Measurements from ENCODE around the gene DNASE1L2. TPM values are rescaled to one million over a fixed set of nuclear protein-coding genes. Genes with fewer than 3 reads are reported as not detected.
"Not testable (repeated sequence)": the region's sequence is repeated elsewhere in the genome, so short reads cannot be mapped to it uniquely, and the experiment has no call there.

Gene DNASE1L2
- polyA plus RNA-seq, 1 experiment = 0.38 TPM

DNA sequence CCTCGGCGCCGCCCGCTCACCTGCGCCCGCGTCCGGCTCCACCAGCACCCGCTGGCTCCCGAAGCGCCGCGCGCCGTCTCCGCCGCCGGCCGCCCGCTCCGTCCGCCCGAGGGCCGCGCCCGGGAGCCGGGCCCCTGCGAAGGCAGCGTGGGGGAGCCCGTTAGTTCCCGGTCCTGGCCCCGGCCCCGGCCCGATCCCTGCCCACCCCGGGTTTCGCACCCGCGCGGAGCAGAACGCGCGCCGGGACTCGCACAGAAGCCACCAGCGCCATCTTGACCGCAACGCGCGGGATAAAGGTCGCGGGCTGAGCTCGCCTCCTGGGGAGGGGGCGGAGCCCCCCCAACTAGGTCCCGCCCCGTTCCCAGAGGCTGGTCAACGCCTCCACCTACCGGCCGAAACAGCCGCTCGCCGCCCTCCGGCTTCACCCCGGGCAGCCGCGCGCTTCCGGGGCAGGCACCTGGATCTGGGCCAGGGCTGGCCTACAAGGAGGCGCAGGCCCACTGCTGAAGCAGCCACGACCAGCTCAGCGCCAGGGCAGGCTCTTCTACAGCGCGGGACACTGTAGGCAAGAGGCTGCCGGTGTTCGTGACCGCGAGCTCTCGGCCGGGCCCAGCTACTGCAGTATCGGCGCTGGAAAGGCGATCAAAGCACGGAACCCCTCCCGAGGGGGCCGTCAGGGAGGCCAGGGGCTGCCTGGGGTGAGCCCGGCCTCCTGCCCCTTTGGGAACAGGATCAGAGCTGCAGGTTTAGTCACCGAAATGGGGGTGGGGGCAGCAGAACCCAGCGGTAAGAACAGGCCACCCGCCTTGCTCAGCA is 15.3 kb downstream of the DNASE1L2 start, which contains the start of gene ECI1:
ECI1 (minus strand) TSS at position 292 of the 816 bp plus-strand sequence; CDS start at position 271, 21 bp downstream.
- H3K36me3 ChIP-seq (ENCODE audit: control insufficient read depth, insufficient read depth, low read length) = peaks cover 23% of the 10 kb centered on the region
- CTCF ChIA-PET = interaction anchor here (0.7 to 1.6 kb wide), 16 partner anchors 11 to 250 kb away, joined by 3 to 5 read pairs (median 3); partner anchors contain the start of genes CASKIN1 and RNPS1

GRCh38 chr16:2252806-2253148 is 16.5 kb downstream of the DNASE1L2 start:
- TF ChIP-seq, protein P1, sequence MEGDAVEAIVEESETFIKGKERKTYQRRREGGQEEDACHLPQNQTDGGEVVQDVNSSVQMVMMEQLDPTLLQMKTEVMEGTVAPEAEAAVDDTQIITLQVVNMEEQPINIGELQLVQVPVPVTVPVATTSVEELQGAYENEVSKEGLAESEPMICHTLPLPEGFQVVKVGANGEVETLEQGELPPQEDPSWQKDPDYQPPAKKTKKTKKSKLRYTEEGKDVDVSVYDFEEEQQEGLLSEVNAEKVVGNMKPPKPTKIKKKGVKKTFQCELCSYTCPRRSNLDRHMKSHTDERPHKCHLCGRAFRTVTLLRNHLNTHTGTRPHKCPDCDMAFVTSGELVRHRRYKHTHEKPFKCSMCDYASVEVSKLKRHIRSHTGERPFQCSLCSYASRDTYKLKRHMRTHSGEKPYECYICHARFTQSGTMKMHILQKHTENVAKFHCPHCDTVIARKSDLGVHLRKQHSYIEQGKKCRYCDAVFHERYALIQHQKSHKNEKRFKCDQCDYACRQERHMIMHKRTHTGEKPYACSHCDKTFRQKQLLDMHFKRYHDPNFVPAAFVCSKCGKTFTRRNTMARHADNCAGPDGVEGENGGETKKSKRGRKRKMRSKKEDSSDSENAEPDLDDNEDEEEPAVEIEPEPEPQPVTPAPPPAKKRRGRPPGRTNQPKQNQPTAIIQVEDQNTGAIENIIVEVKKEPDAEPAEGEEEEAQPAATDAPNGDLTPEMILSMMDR (IDR thresholded peaks at IDR 0.05; ENCODE audit: insufficient read depth, low read depth, low read length) = no peak
- ChIA-PET POLR2A (no interaction called here), CTCF (interaction anchor here (0.7 to 1.6 kb wide), 6 partner anchors 12 to 240 kb away, joined by 3 to 4 read pairs (median 3); partner anchors contain the start of gene RNPS1)
- H3K27me3 ChIP-seq (ENCODE audit: control insufficient read depth, insufficient read depth, low read length) = no peaks in the 10 kb centered on the region
- H3K36me3 ChIP-seq (ENCODE audit: control insufficient read depth, insufficient read depth, low read length) = peaks cover 25% of the 10 kb centered on the region
- DNase-seq (ENCODE audit: low read depth) = no peak
- no peak overlapping the region for H3K4me3 ChIP-seq (ENCODE audit: low read depth, low read length)

More for the DNA sequence above, 15.3 kb downstream of the DNASE1L2 start, which contains the start of gene ECI1:
- Histone ChIP-seq H3K27me3 (ENCODE audit: control insufficient read depth, insufficient read depth, low read length) (no peaks in the 10 kb centered on the region), H3K4me3 (ENCODE audit: low read depth, low read length) (peak within 1 kb of the TSS; percentile 57)
- TF ChIP-seq, protein P1 (IDR thresholded peaks at IDR 0.05; ENCODE audit: insufficient read depth, low read depth, low read length) = peak; percentile 74
- peak; percentile 56 for DNase-seq (ENCODE audit: low read depth)
- POLR2A ChIA-PET = no interaction called here

GRCh38 chr16:2253293-2253692 is 17.0 kb downstream of the DNASE1L2 start:
- ChIA-PET CTCF (interaction anchor here (0.7 kb wide), 1 partner anchor 239 kb away, joined by 3 read pairs; no protein-coding TSS in a partner anchor), POLR2A (no interaction called here)
- no peak for DNase-seq (ENCODE audit: low read depth)
- TF ChIP-seq, protein P1 (IDR thresholded peaks at IDR 0.05; ENCODE audit: insufficient read depth, low read depth, low read length) = no peak
- no peaks in the 10 kb centered on the region for H3K27me3 ChIP-seq (ENCODE audit: control insufficient read depth, insufficient read depth, low read length)
- H3K4me3 ChIP-seq (ENCODE audit: low read depth, low read length) = no peak overlapping the region
- peaks cover 25% of the 10 kb centered on the region for H3K36me3 ChIP-seq (ENCODE audit: control insufficient read depth, insufficient read depth, low read length)

- Histone ChIP-seq H3K4me3 (ENCODE audit: low read depth, low read length) (no peak overlapping the region), H3K27me3 (ENCODE audit: control insufficient read depth, insufficient read depth, low read length) (no peaks in the 10 kb centered on the region), H3K36me3 (ENCODE audit: control insufficient read depth, insufficient read depth, low read length) (peaks cover 30% of the 10 kb centered on the region)
- CTCF ChIA-PET = interaction anchor here (0.8 kb wide), 1 partner anchor 104 kb away, joined by 3 read pairs; no protein-coding TSS in a partner anchor
- TF ChIP-seq, protein P1 (IDR thresholded peaks at IDR 0.05; ENCODE audit: insufficient read depth, low read depth, low read length) = no peak
- DNase-seq (ENCODE audit: low read depth) = no peak
- POLR2A ChIA-PET = no interaction called here
Observed at GRCh38 chr16:2256531-2257140, 20.4 kb downstream of the DNASE1L2 start.

- TF ChIP-seq, protein P1 (IDR thresholded peaks at IDR 0.05; ENCODE audit: insufficient read depth, low read depth, low read length) = no peak
- Histone ChIP-seq H3K27me3 (ENCODE audit: control insufficient read depth, insufficient read depth, low read length) (no peaks in the 10 kb centered on the region), H3K4me3 (ENCODE audit: low read depth, low read length) (no peak overlapping the region), H3K36me3 (ENCODE audit: control insufficient read depth, insufficient read depth, low read length) (peaks cover 27% of the 10 kb centered on the region)
- ChIA-PET POLR2A (no interaction called here), CTCF (no interaction called here)
- no peak for DNase-seq (ENCODE audit: low read depth)
Observed at GRCh38 chr16:2257726-2258125, 21.5 kb downstream of the DNASE1L2 start.

DNA sequence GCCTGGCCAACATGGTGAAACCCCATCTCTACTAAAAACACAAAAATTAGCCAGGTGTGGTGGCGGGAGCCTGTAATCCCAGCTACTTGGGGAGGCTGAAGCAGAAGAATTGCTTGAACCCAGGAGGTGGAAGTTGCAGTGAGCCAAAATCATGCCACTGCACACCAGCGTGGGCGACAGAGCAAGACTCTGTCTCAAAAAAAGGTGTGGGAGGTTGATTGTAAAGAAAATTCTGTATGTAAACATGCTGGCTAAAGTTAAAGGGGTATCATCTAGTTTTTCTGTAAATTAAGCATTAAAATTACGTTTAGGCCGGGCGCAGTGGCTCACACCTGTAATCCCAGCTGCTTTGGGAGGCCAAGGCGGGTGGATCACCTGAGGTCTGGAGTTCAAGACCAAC is 22.3 kb downstream of the DNASE1L2 start:
- H3K4me3 ChIP-seq (ENCODE audit: low read depth, low read length); DNase-seq (ENCODE audit: low read depth); H3K27me3 ChIP-seq (ENCODE audit: control insufficient read depth, insufficient read depth, low read length); POLR2A ChIA-PET: not testable (repeated sequence)
- H3K36me3 ChIP-seq (ENCODE audit: control insufficient read depth, insufficient read depth, low read length) = peaks cover 29% of the 10 kb centered on the region
- CTCF ChIA-PET = interaction anchor here (1.1 kb wide), 1 partner anchor 31 kb away, joined by 3 read pairs; no protein-coding TSS in a partner anchor

Data from BJ (cell line).